HepG2 (cell line): ENCODE data around the gene ZNRF3. TPM values are rescaled to one million over a fixed set of nuclear protein-coding genes. Genes with fewer than 3 reads are reported as not detected.

ENCODE experiments used
- BRF2 ChIP-seq: sonication (generic); formaldehyde crosslinking; IDR thresholded peaks from 2 replicates; pipeline ENCODE4 v1.8.1; 2022; ENCODE audit warnings: mild to moderate bottlenecking, missing genetic modification reagents
- CCDC6 ChIP-seq: sonication (generic); formaldehyde crosslinking; IDR thresholded peaks from 2 replicates; pipeline ENCODE4 v1.8.1; 2022; ENCODE audit warnings: mild to moderate bottlenecking, missing genetic modification reagents, moderate library complexity
- CTCF ChIP-seq: sonication (generic); formaldehyde crosslinking; IDR thresholded peaks from 2 replicates; pipeline ENCODE4 v1.5.0; 2020; ENCODE audit warnings: mild to moderate bottlenecking, missing genetic modification reagents, moderate library complexity
- ETV6 ChIP-seq: sonication (generic); formaldehyde crosslinking; conservative IDR thresholded peaks from 2 replicates; pipeline ENCODE4 v1.4.0; 2020; ENCODE audit warnings: missing genetic modification reagents
- HDAC2 ChIP-seq: sonication (generic); formaldehyde crosslinking; IDR thresholded peaks from 2 replicates; pipeline ENCODE4 v1.4.0; 2020; ENCODE audit warnings: missing genetic modification reagents
- HOXA3 ChIP-seq: sonication (generic); formaldehyde crosslinking; IDR thresholded peaks from 2 replicates; pipeline ENCODE4 v1.5.0; 2020; ENCODE audit warnings: missing genetic modification reagents
- MIER2 ChIP-seq: IDR thresholded peaks from 2 replicates; pipeline ENCODE4 v1.6.1; 2016; ENCODE audit warnings: missing biosample characterization, missing genetic modification reagents
- MYPOP ChIP-seq: sonication (generic); formaldehyde crosslinking; IDR thresholded peaks from 2 replicates; pipeline ENCODE4 v1.8.1; 2023; ENCODE audit warnings: mild to moderate bottlenecking, moderate library complexity, missing genetic modification reagents
- NR2F1 ChIP-seq, 2 experiments: fragments of 450-650 bp in 1 of 2; formaldehyde crosslinking in 1 of 2; IDR thresholded peaks; 2 replicates each; pipeline versions ENCODE4 v1.5.0 to v1.6.1; 2016 to 2020; ENCODE audit warnings: mild to moderate bottlenecking in 1 of 2, missing compliant biosample characterization in 1 of 2, missing genetic modification reagents in 1 of 2, moderate library complexity in 1 of 2
- PHF5A ChIP-seq: IDR thresholded peaks from one replicate; pipeline ENCODE4 v1.6.1; 2018; ENCODE audit warnings: low read depth, missing genetic modification reagents; ENCODE audit not compliant: unreplicated experiment
- SMYD3 ChIP-seq: sonication (generic); formaldehyde crosslinking; IDR thresholded peaks from 2 replicates; pipeline ENCODE4 v1.8.1; 2023; ENCODE audit warnings: mild to moderate bottlenecking, missing genetic modification reagents
- SYNCRIP ChIP-seq: fragments of 200-400 bp; formaldehyde crosslinking; IDR thresholded peaks from 2 replicates; pipeline ENCODE4 v1.6.1; 2018; ENCODE audit warnings: mild to moderate bottlenecking, low read depth, low read length; ENCODE audit not compliant: insufficient read depth
- TARDBP ChIP-seq: sonication (generic); formaldehyde crosslinking; IDR thresholded peaks from 2 replicates; pipeline ENCODE4 v1.8.0; 2022; ENCODE audit warnings: mild to moderate bottlenecking, missing genetic modification reagents
- ZBTB38 ChIP-seq: sonication (generic); formaldehyde crosslinking; IDR thresholded peaks from 2 replicates; pipeline ENCODE4 v1.5.1; 2020; ENCODE audit warnings: mild to moderate bottlenecking, missing genetic modification reagents
- ZBTB42 ChIP-seq: sonication (generic); formaldehyde crosslinking; IDR thresholded peaks from 2 replicates; pipeline ENCODE4 v1.5.0; 2020; ENCODE audit warnings: mild to moderate bottlenecking, missing genetic modification reagents
- ZNF337 ChIP-seq: sonication (generic); formaldehyde crosslinking; IDR thresholded peaks from 2 replicates; pipeline ENCODE4 v1.5.1; 2020; ENCODE audit warnings: missing genetic modification reagents, low read depth, mild to moderate bottlenecking, borderline replicate concordance
- ZNF451 ChIP-seq: sonication (generic); formaldehyde crosslinking; IDR thresholded peaks from 2 replicates; pipeline ENCODE4 v1.5.0; 2020; ENCODE audit warnings: mild to moderate bottlenecking, missing genetic modification reagents
- ZNF687 ChIP-seq: sonication (generic); formaldehyde crosslinking; IDR thresholded peaks from 2 replicates; pipeline ENCODE4 v1.5.1; 2020; ENCODE audit warnings: mild to moderate bottlenecking, missing genetic modification reagents, moderate library complexity
- ZNF792 ChIP-seq: IDR thresholded peaks from 2 replicates; pipeline ENCODE4 v1.6.1; 2016
- ZUFSP ChIP-seq: sonication (generic); formaldehyde crosslinking; IDR thresholded peaks from 2 replicates; pipeline ENCODE4 v1.9.0; 2021; ENCODE audit warnings: missing genetic modification reagents, mild to moderate bottlenecking, borderline replicate concordance
- polyA plus RNA-seq, 8 experiments: library from polyadenylated mRNA; depleted of rRNA in 3 of 8; stranded (reverse) in 7 of 8; unstranded in 1 of 8; fragments of >200 nt; fragmentation: Illumina TruSeq in 4 of 8; extraction: Trizol in 4 of 8; gene quantifications; 2 replicates each; pipeline versions ENCODE4 v1.2.1 to v1.2.3, GENCODE V29; 2011 to 2016; ENCODE audit warnings: low read depth in 4 of 8, missing spikeins in 1 of 8, mixed read lengths in 1 of 8; ENCODE audit not compliant: insufficient read depth in 1 of 8
- total RNA-seq, 5 experiments: library from RNA; depleted of rRNA; stranded (reverse); fragments of >200 nt; fragmentation: Illumina TruSeq; extraction: Trizol; gene quantifications; 2 replicates each; pipeline ENCODE4 v1.2.3, GENCODE V29; 2016; ENCODE audit warnings: low read depth in 1 of 5

Gene ZNRF3
- total and polyA plus RNA-seq, 2 of the 13 experiments (the other 11 are each of a cell fraction or from before 2014, with no cell fraction given), result 20.3 to 36.7 TPM

GRCh38 chr22:29032014-29032475, 148.7 kb downstream of the ZNRF3 start (continued):
- TF ChIP-seq ZNF687 (CRISPR knock-in tag) (0 out of 2 replicates have a peak, but pooled peaks have one; percentile 35), ETV6 (CRISPR knock-in tag) (no peak), CTCF (CRISPR knock-in tag) (peak; percentile 5; the same call in 1 of the 2 replicates), ZNF792 (no peak; the same call in 1 of the 2 replicates), SYNCRIP (no peak), TARDBP (CRISPR knock-in tag) (peak; percentile 43; the same call in 1 of the 2 replicates), NR2F1 (CRISPR knock-in tag; IDR thresholded peaks at IDR 0.05) (0 out of 4 replicates have a peak, but pooled peaks of 1 of the 2 experiments have one; percentile 59), ZUFSP (CRISPR knock-in tag) (no peak), MYPOP (CRISPR knock-in tag) (no peak), ZBTB38 (CRISPR knock-in tag) (no peak), HDAC2 (peak; percentile 35; the same call in 1 of the 2 replicates), BRF2 (CRISPR knock-in tag) (no peak), ZNF451 (CRISPR knock-in tag) (no peak), ZBTB42 (no peak), CCDC6 (0 out of 2 replicates have a peak, but pooled peaks have one; percentile 35), SMYD3 (CRISPR knock-in tag) (no peak), ZNF337 (CRISPR knock-in tag) (no peak), PHF5A (CRISPR knock-in tag) (no peak), HOXA3 (CRISPR knock-in tag) (peak; percentile 39; the same call in 1 of the 2 replicates), MIER2 (CRISPR knock-in tag) (no peak)
